ENCODE data around the gene SART1.

GRCh38 chr11:65958291-65958690 lies 3.2 kb upstream of the SART1 start:
- TF ChIP-seq FOS (IDR thresholded peaks at IDR 0.05; ENCODE audit: borderline replicate concordance, extremely low read depth, insufficient read length) (no peak), GABPA (IDR thresholded peaks at IDR 0.05; ENCODE audit: low read depth) (no peak), SREBF2 (IDR thresholded peaks at IDR 0.05; ENCODE audit: low read length) (no peak), ZNF24 (IDR thresholded peaks at IDR 0.05) (no peak), POLR2A (IDR thresholded peaks at IDR 0.05; ENCODE audit: low read depth, low read length) (no peak), JUNB (IDR thresholded peaks at IDR 0.05) (no peak), CREM (IDR thresholded peaks at IDR 0.05; ENCODE audit: low read depth) (no peak), ASH2L (IDR thresholded peaks at IDR 0.05; ENCODE audit: borderline replicate concordance, low read depth) (no peak), TCF3 (IDR thresholded peaks at IDR 0.05; ENCODE audit: borderline replicate concordance, insufficient read depth, low read depth, low read length) (no peak), POLR2AphosphoS2 (IDR thresholded peaks at IDR 0.05; ENCODE audit: low read depth, low read length) (no peak), HDAC2 (IDR thresholded peaks at IDR 0.05) (no peak), HCFC1 (IDR thresholded peaks at IDR 0.05; ENCODE audit: low read length) (no peak), POLR2AphosphoS5 (IDR thresholded peaks at IDR 0.05; ENCODE audit: low read length) (no peak), EGR1 (IDR thresholded peaks at IDR 0.05; ENCODE audit: borderline replicate concordance in 1 of 2, low read depth in 2 of 2, low read length in 2 of 2) (no peak)

All from GM12878 (cell line).